ENCODE results near the gene ATP8B4.

GRCh38 chr15:50066202-50066601, 52.8 kb downstream of the ATP8B4 start:
- TF ChIP-seq EZH2 (IDR thresholded peaks at IDR 0.05; ENCODE audit: insufficient read depth, poor library complexity, severe bottlenecking) (no peak), EZH2phosphoT487 (IDR thresholded peaks at IDR 0.05; ENCODE audit: insufficient read depth, low read depth) (no peak)

Data from GM23248 (cell line).